ENCODE measurements around the gene P2RY6. TPM values are rescaled to one million over a fixed set of nuclear protein-coding genes. Genes with fewer than 3 reads are reported as not detected.

P2RY6 gene
- total and polyA plus RNA-seq, 2 of the 8 experiments (the other 6 are each of a cell fraction or from before 2014, with no cell fraction given), result 0.15 TPM; not detected in 1

- TF ChIP-seq RNF2 (IDR thresholded peaks at IDR 0.05; ENCODE audit: borderline replicate concordance, low read depth, low read length, missing control alignments, poor library complexity, severe bottlenecking), result no peak
- no peak for TF ChIP-seq ASH2L (IDR thresholded peaks at IDR 0.05; ENCODE audit: low read length)
- TF ChIP-seq SUZ12 (IDR thresholded peaks at IDR 0.05; ENCODE audit: low read length), result no peak
- no peak for TF ChIP-seq SRF (IDR thresholded peaks at IDR 0.05; ENCODE audit: low read depth, low read length)
- TF ChIP-seq SP2 (IDR thresholded peaks at IDR 0.05; ENCODE audit: low read length), result no peak
- no peak for TF ChIP-seq POLR2A (IDR thresholded peaks at IDR 0.05; ENCODE audit: control extremely low read depth in 1 of 2, low read depth in 2 of 2, low read length in 2 of 2)
- TF ChIP-seq, protein P1, sequence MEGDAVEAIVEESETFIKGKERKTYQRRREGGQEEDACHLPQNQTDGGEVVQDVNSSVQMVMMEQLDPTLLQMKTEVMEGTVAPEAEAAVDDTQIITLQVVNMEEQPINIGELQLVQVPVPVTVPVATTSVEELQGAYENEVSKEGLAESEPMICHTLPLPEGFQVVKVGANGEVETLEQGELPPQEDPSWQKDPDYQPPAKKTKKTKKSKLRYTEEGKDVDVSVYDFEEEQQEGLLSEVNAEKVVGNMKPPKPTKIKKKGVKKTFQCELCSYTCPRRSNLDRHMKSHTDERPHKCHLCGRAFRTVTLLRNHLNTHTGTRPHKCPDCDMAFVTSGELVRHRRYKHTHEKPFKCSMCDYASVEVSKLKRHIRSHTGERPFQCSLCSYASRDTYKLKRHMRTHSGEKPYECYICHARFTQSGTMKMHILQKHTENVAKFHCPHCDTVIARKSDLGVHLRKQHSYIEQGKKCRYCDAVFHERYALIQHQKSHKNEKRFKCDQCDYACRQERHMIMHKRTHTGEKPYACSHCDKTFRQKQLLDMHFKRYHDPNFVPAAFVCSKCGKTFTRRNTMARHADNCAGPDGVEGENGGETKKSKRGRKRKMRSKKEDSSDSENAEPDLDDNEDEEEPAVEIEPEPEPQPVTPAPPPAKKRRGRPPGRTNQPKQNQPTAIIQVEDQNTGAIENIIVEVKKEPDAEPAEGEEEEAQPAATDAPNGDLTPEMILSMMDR (IDR thresholded peaks at IDR 0.05; ENCODE audit: control extremely low read depth in 1 of 3, insufficient read depth in 1 of 3, low read depth in 1 of 3, low read length in 3 of 3), result no peak
Observed at GRCh38 chr11:73237471-73238290, 34.5 kb upstream of the P2RY6 start (continued).

Data from H1 (cell line).